Measurements from ENCODE around the gene PMM1.

- no peak for TF ChIP-seq CTCF (IDR thresholded peaks at IDR 0.05 in 4 of 5, conservative IDR thresholded peaks at IDR 0.05 in 1 of 5)
- TF ChIP-seq POLR2A (IDR thresholded peaks at IDR 0.05), result no peak
Observed at GRCh38 chr22:41564563-41564962, 25.1 kb downstream of the PMM1 start.

Measured in gastrocnemius medialis (tissue), 4 donors.